HepG2 (cell line): ENCODE results near the gene ARL4C. TPM values are rescaled to one million over a fixed set of nuclear protein-coding genes. Genes with fewer than 3 reads are reported as not detected.

ENCODE experiments used
- ATAC-seq: fragments of 200-7000 bp; cut with Tn5 transposase; 3 replicates; pipeline ENCODE4 v1.9.1; 2020; ENCODE audit warnings: mild to moderate bottlenecking, moderate library complexity
- BruUV-seq: library from RNA; stranded (reverse); fragments of 400-500 nt; replicated peaks from 2 replicates; lab custom pipeline; 2021; lab: Mats Ljungman, UMichigan
- CTCF ChIA-PET: fragments of 300-600 bp; formaldehyde crosslinking; extraction: SDS; loops from one replicate; lab custom pipeline; 2021; ENCODE audit warnings: low total read pairs, inconsistent platforms, low intra/inter-chr PET ratio; lab: Yijun Ruan, JAX
- POLR2A ChIA-PET: fragments of 350-600 bp; sonication (Branson Sonifier 250); formaldehyde crosslinking; loops from one replicate; lab custom pipeline; 2020; ENCODE audit warnings: antibody characterized with exemption, inconsistent platforms; lab: Yijun Ruan, JAX
- DNase-seq: peaks from one replicate; pipeline ENCODE4 v3.0.0-alpha.2; 2015; ENCODE audit warnings: low spot score
- FAIRE-seq: peaks from 3 replicates; lab custom pipeline; 2011; peaks lifted over from hg19 to GRCh38; lab: Jason Lieb, UNC
- H2AFZ ChIP-seq: one replicate; pipeline ENCODE4 v1.6.1; 2011; ENCODE audit warnings: low read length, inconsistent platforms
- H3K27ac ChIP-seq: fragments of 300-600 bp; 3 replicates; pipeline ENCODE4 v1.8.0; 2011; ENCODE audit warnings: mixed run types, mild to moderate bottlenecking, mixed read lengths, low read length, inconsistent platforms; ENCODE audit not compliant: insufficient read depth; ENCODE audit errors: extremely low read length
- H3K27me3 ChIP-seq, 2 experiments: fragments of 200-600 bp in 1 of 2; 2 replicates in 1 of 2; 3 replicates in 1 of 2; pipeline versions ENCODE4 v1.6.0 to v1.8.0; 2011; ENCODE audit warnings: low read length in 2 of 2, mild to moderate bottlenecking in 2 of 2, moderate library complexity in 2 of 2, inconsistent platforms in 1 of 2; ENCODE audit not compliant: insufficient read depth in 2 of 2, control insufficient read depth in 1 of 2
- H3K36me3 ChIP-seq, 2 experiments: fragments of 200-600 bp in 1 of 2; replicated peaks in 1 of 2; 2 replicates in 1 of 2; 3 replicates in 1 of 2; pipeline versions ENCODE4 v1.5.1 to v1.8.0; 2011; ENCODE audit warnings: low read length in 2 of 2, inconsistent platforms in 1 of 2; ENCODE audit not compliant: insufficient read depth in 2 of 2, control insufficient read depth in 1 of 2
- H3K4me1 ChIP-seq: 2 replicates; pipeline ENCODE4 v1.5.1; 2012; ENCODE audit warnings: low read length, inconsistent platforms; ENCODE audit not compliant: insufficient read depth
- H3K4me2 ChIP-seq: 2 replicates; pipeline ENCODE4 v1.6.0; 2011; ENCODE audit warnings: low read depth, low read length, inconsistent platforms
- H3K4me3 ChIP-seq, 3 experiments: fragments of 200-600 bp in 1 of 3; sonication (generic), shearing (Covaris generic) in 1 of 3; replicated peaks in 1 of 3; 2 replicates each; pipeline ENCODE4 v1.5.1; 2011 to 2016; ENCODE audit warnings: low read length in 3 of 3, inconsistent platforms in 2 of 3, low read depth in 2 of 3, mild to moderate bottlenecking in 2 of 3, control low read depth in 1 of 3, mixed read lengths in 1 of 3; ENCODE audit not compliant: insufficient read depth in 1 of 3
- H3K79me2 ChIP-seq: one replicate; pipeline ENCODE4 v1.6.1; 2011; ENCODE audit warnings: low read length, inconsistent platforms; ENCODE audit not compliant: insufficient read depth
- H3K9ac ChIP-seq: 2 replicates; pipeline ENCODE4 v1.6.0; 2011; ENCODE audit warnings: mild to moderate bottlenecking, low read depth, low read length, inconsistent platforms; ENCODE audit not compliant: insufficient read depth
- H3K9me3 ChIP-seq: 2 replicates; pipeline ENCODE4 v1.5.1; 2012; ENCODE audit warnings: mild to moderate bottlenecking, low read length
- H4K20me1 ChIP-seq: 2 replicates; pipeline ENCODE4 v1.6.0; 2011; ENCODE audit warnings: inconsistent platforms, mild to moderate bottlenecking, low read length, moderate library complexity; ENCODE audit not compliant: insufficient read depth
- HNRNPLL ChIP-seq: fragments of 200-400 bp; formaldehyde crosslinking; IDR thresholded peaks from 2 replicates; pipeline ENCODE4 v1.6.1; 2017; ENCODE audit warnings: mild to moderate bottlenecking, low read depth, low read length; ENCODE audit not compliant: poor library complexity, severe bottlenecking
- MIER2 ChIP-seq: IDR thresholded peaks from 2 replicates; pipeline ENCODE4 v1.6.1; 2016; ENCODE audit warnings: missing biosample characterization, missing genetic modification reagents
- MZF1 ChIP-seq: sonication (generic); formaldehyde crosslinking; IDR thresholded peaks from 2 replicates; pipeline ENCODE4 v1.8.1; 2023; ENCODE audit warnings: mild to moderate bottlenecking, missing genetic modification reagents, borderline replicate concordance
- NFE2L1 ChIP-seq: sonication (generic); formaldehyde crosslinking; IDR thresholded peaks from 2 replicates; pipeline ENCODE4 v1.4.0; 2020; ENCODE audit warnings: missing genetic modification reagents, mild to moderate bottlenecking, borderline replicate concordance
- NR2F1 ChIP-seq, 2 experiments: fragments of 450-650 bp in 1 of 2; formaldehyde crosslinking in 1 of 2; IDR thresholded peaks; 2 replicates each; pipeline versions ENCODE4 v1.5.0 to v1.6.1; 2016 to 2020; ENCODE audit warnings: mild to moderate bottlenecking in 1 of 2, missing compliant biosample characterization in 1 of 2, missing genetic modification reagents in 1 of 2, moderate library complexity in 1 of 2
- PHF5A ChIP-seq: IDR thresholded peaks from one replicate; pipeline ENCODE4 v1.6.1; 2018; ENCODE audit warnings: low read depth, missing genetic modification reagents; ENCODE audit not compliant: unreplicated experiment
- RAD21 ChIP-seq: fragments of 450-650 bp; formaldehyde crosslinking; IDR thresholded peaks from 2 replicates; pipeline ENCODE4 v1.5.0; 2020; ENCODE audit warnings: mild to moderate bottlenecking
- SAFB2 ChIP-seq: sonication (generic); formaldehyde crosslinking; IDR thresholded peaks from 2 replicates; pipeline ENCODE4 v1.5.1; 2020; ENCODE audit warnings: missing genetic modification reagents, low read depth, mild to moderate bottlenecking, borderline replicate concordance
- SIX4 ChIP-seq: sonication (generic); formaldehyde crosslinking; IDR thresholded peaks from 2 replicates; pipeline ENCODE4 v1.4.0; 2020; ENCODE audit warnings: missing genetic modification reagents
- SOX6 ChIP-seq, 2 experiments: fragments of 450-650 bp in 1 of 2; sonication (generic) in 1 of 2; formaldehyde crosslinking in 1 of 2; IDR thresholded peaks; 2 replicates each; pipeline versions ENCODE4 v1.4.0 to v1.6.1; 2017 to 2020; ENCODE audit warnings: antibody characterized with exemption in 1 of 2, mild to moderate bottlenecking in 1 of 2, missing genetic modification reagents in 1 of 2
- STAT5B ChIP-seq: sonication (generic); formaldehyde crosslinking; IDR thresholded peaks from 2 replicates; pipeline ENCODE4 v1.4.0; 2020; ENCODE audit warnings: missing genetic modification reagents
- SYNCRIP ChIP-seq: fragments of 200-400 bp; formaldehyde crosslinking; IDR thresholded peaks from 2 replicates; pipeline ENCODE4 v1.6.1; 2018; ENCODE audit warnings: mild to moderate bottlenecking, low read depth, low read length; ENCODE audit not compliant: insufficient read depth
- TOPORS ChIP-seq: sonication (generic); formaldehyde crosslinking; IDR thresholded peaks from 2 replicates; pipeline ENCODE4 v1.8.0; 2023; ENCODE audit warnings: mild to moderate bottlenecking, missing genetic modification reagents
- ZFP1 ChIP-seq: IDR thresholded peaks from 2 replicates; pipeline ENCODE4 v1.6.1; 2016
- ZFP36L2 ChIP-seq: sonication (generic); formaldehyde crosslinking; IDR thresholded peaks from 2 replicates; pipeline ENCODE4 v1.4.0; 2020; ENCODE audit warnings: missing genetic modification reagents
- ZIK1 ChIP-seq: sonication (generic); formaldehyde crosslinking; IDR thresholded peaks from 2 replicates; pipeline ENCODE4 v1.5.0; 2020; ENCODE audit warnings: mild to moderate bottlenecking, low read depth, missing genetic modification reagents, borderline replicate concordance
- ZNF138 ChIP-seq: sonication (generic); formaldehyde crosslinking; IDR thresholded peaks from 2 replicates; pipeline ENCODE4 v1.5.0; 2020; ENCODE audit warnings: mild to moderate bottlenecking, low read depth, missing genetic modification reagents
- ZNF710 ChIP-seq: sonication (generic); formaldehyde crosslinking; IDR thresholded peaks from 2 replicates; pipeline ENCODE4 v1.5.0; 2020; ENCODE audit warnings: mild to moderate bottlenecking, missing genetic modification reagents, borderline replicate concordance
- WGBS: methylation state at CpG from one replicate; pipeline ENCODE4 v1.1.6; 2017; ENCODE audit warnings: low lambda C conversion rate; 5-methylcytosine and 5-hydroxymethylcytosine counted together
- in situ Hi-C: cut with HindIII; loops from 2 replicates; pipeline ENCODE4 v1.10.0; 2017; ENCODE audit warnings: low pct_unique_long_range_greater_than_20kb; ENCODE audit not compliant: extremely low pct_ligation_motif_present
- intact Hi-C: fragments of 100-400 bp; cut with micrococcal nuclease; formaldehyde crosslinking; loops from one replicate; pipeline ENCODE4 v1.10.0; 2022; ENCODE audit not compliant: unreplicated experiment
- polyA plus RNA-seq, 8 experiments: library from polyadenylated mRNA; depleted of rRNA in 3 of 8; stranded (reverse) in 7 of 8; unstranded in 1 of 8; fragments of >200 nt; fragmentation: Illumina TruSeq in 4 of 8; extraction: Trizol in 4 of 8; gene quantifications; 2 replicates each; pipeline versions ENCODE4 v1.2.1 to v1.2.3, GENCODE V29; 2011 to 2016; ENCODE audit warnings: low read depth in 4 of 8, missing spikeins in 1 of 8, mixed read lengths in 1 of 8; ENCODE audit not compliant: insufficient read depth in 1 of 8
- total RNA-seq, 5 experiments: library from RNA; depleted of rRNA; stranded (reverse); fragments of >200 nt; fragmentation: Illumina TruSeq; extraction: Trizol; gene quantifications; 2 replicates each; pipeline ENCODE4 v1.2.3, GENCODE V29; 2016; ENCODE audit warnings: low read depth in 1 of 5

The ARL4C gene
- total and polyA plus RNA-seq, 2 of the 13 experiments (the other 11 are each of a cell fraction or from before 2014, with no cell fraction given), result 0.07 to 0.15 TPM

DNA sequence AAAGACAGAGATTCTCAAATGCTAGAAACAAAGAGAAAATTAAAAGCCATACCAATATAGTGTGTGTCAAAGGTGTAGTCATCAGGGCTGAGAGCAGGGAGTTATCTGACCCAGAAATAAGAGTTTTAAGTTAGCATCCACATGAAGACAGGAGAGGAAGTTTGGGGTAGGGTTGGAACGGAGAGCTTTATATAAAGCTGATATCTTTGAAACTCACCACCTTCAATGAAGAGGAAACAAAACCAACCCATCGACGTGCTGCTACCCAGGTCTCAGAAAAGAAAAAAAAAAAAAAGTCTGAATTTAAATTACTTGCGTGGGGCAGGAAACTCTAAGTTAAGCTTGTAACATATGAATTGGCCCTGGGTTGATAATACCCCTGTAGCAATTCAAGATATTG is 42.4 kb downstream of the ARL4C start:
- intact Hi-C loops, result no loop called here
- no peak for ATAC-seq
- Histone ChIP-seq H3K9me3 (no peaks in the 10 kb centered on the region), H3K4me2 (no peak overlapping the region), H4K20me1 (no peaks in the 10 kb centered on the region), H3K79me2 (no peaks in the 10 kb centered on the region), H3K9ac (no peak overlapping the region), H2AFZ (no peak overlapping the region), H3K4me1 (no peaks in the 10 kb centered on the region), H3K4me3 (no peak overlapping the region), H3K27me3 (no peaks in the 10 kb centered on the region; a peak in 1 of 5 replicates), H3K36me3 (no peaks in the 10 kb centered on the region), H3K27ac (no peak overlapping the region)
- ChIA-PET CTCF (no interaction called here), POLR2A (no interaction called here)
- TF ChIP-seq PHF5A, result no peak
- no peak for TF ChIP-seq HNRNPLL
- in situ Hi-C loops, result no loop called here
- 52% methylated on average over 4 of the region's 4 CpGs for WGBS
- BruUV-seq, result no TSS peak
- no peak for FAIRE-seq
- no peak for DNase-seq

- intact Hi-C loops, result no loop called here
Observed at GRCh38 chr2:234453216-234453615, 43.7 kb downstream of the ARL4C start.

More at GRCh38 chr2:234453216-234453615, 43.7 kb downstream of the ARL4C start:
- in situ Hi-C loops, result no loop called here
- H3K9me3 ChIP-seq, result no peaks in the 10 kb centered on the region
- no peak overlapping the region for H3K4me3 ChIP-seq
- POLR2A ChIA-PET, result no interaction called here
- BruUV-seq, result no TSS peak
- H3K4me2 ChIP-seq, result no peak overlapping the region
- WGBS, result 44% methylated on average over 5 of the region's 5 CpGs
- TF ChIP-seq SAFB2 (CRISPR knock-in tag), result no peak
- no peak for TF ChIP-seq TOPORS (CRISPR knock-in tag)
- TF ChIP-seq ZNF138 (CRISPR knock-in tag), result no peak
- no peak for TF ChIP-seq ZFP36L2 (CRISPR knock-in tag)
- no peak for TF ChIP-seq MZF1 (CRISPR knock-in tag)
- no peak for TF ChIP-seq RAD21 (CRISPR knock-in tag)
- no peak for TF ChIP-seq ZNF710 (CRISPR knock-in tag)
- no peak for TF ChIP-seq MIER2 (CRISPR knock-in tag)
- no peak for TF ChIP-seq SIX4
- TF ChIP-seq ZIK1 (CRISPR knock-in tag), result no peak
- no peak for TF ChIP-seq NR2F1 (CRISPR knock-in tag; IDR thresholded peaks at IDR 0.05)
- TF ChIP-seq STAT5B, result no peak
- TF ChIP-seq NFE2L1, result no peak
- TF ChIP-seq SYNCRIP, result no peak
- no peak for TF ChIP-seq SOX6 (IDR thresholded peaks at IDR 0.05)
- no peak for TF ChIP-seq SOX6 (CRISPR knock-in tag; IDR thresholded peaks at IDR 0.05)
- TF ChIP-seq ZFP1 (CRISPR knock-in tag), result no peak
- TF ChIP-seq, all 625 proteins: peak for 0
- H3K4me1 ChIP-seq, result no peaks in the 10 kb centered on the region
- no peak overlapping the region for H3K27ac ChIP-seq
- DNase-seq (no peak), ATAC-seq (no peak), FAIRE-seq (no peak)
- no peaks in the 10 kb centered on the region for H4K20me1 ChIP-seq
- no peak overlapping the region for H2AFZ ChIP-seq
- no peak overlapping the region for H3K9ac ChIP-seq
- no peaks in the 10 kb centered on the region for H3K36me3 ChIP-seq
- no peaks in the 10 kb centered on the region; a peak in 2 of 5 replicates for H3K27me3 ChIP-seq
- CTCF ChIA-PET, result no interaction called here
- no peaks in the 10 kb centered on the region for H3K79me2 ChIP-seq
